CD4-positive, alpha-beta T cell treated with Interferon alpha-2 for 1 hour (primary cell): Measurements from ENCODE around the gene FLRT2.

ENCODE experiments used
- DNase-seq, 2 donors: peaks; one replicate each; pipeline ENCODE4 v3.0.0-alpha.2; 2020 to 2022

The FLRT2 gene

GRCh38 chr14:85529803-85530574 lies at the start of gene FLRT2:
Gene FLRT2, plus strand, starts transcription at chr14:85530144. Its CDS starts 91,371 bp downstream, at chr14:85621515.
- no peak for DNase-seq

GRCh38 chr14:85481471-85481870 lies 48.5 kb upstream of the FLRT2 start:
- DNase-seq: no peak

GRCh38 chr14:85482552-85482951 lies 47.4 kb upstream of the FLRT2 start:
- DNase-seq: no peak

GRCh38 chr14:85483037-85483436 lies 46.9 kb upstream of the FLRT2 start:
- no peak for DNase-seq

GRCh38 chr14:85483652-85484051 lies 46.3 kb upstream of the FLRT2 start:
- DNase-seq: no peak

- no peak for DNase-seq
Measured at GRCh38 chr14:85487215-85487614, 42.7 kb upstream of the FLRT2 start.

GRCh38 chr14:85501751-85502150 lies 28.2 kb upstream of the FLRT2 start:
- no peak for DNase-seq

- no peak for DNase-seq
Measured at GRCh38 chr14:85508863-85509262, 21.1 kb upstream of the FLRT2 start.

- DNase-seq: no peak
Measured at GRCh38 chr14:85512451-85512850, 17.5 kb upstream of the FLRT2 start.

- DNase-seq: no peak
Measured at GRCh38 chr14:85514487-85514886, 15.5 kb upstream of the FLRT2 start.

- no peak for DNase-seq
Measured at GRCh38 chr14:85516239-85517113, 13.5 kb upstream of the FLRT2 start.

- no peak for DNase-seq
Measured at GRCh38 chr14:85517114-85517688, 12.7 kb upstream of the FLRT2 start.

- no peak for DNase-seq
Measured at GRCh38 chr14:85519661-85520305, 10.2 kb upstream of the FLRT2 start.

- no peak for DNase-seq
Measured at GRCh38 chr14:85520581-85520980, 9.4 kb upstream of the FLRT2 start.

- no peak for DNase-seq
Measured at GRCh38 chr14:85523624-85524023, 6.3 kb upstream of the FLRT2 start.

GRCh38 chr14:85527006-85527405 lies 2.9 kb upstream of the FLRT2 start:
- DNase-seq: no peak

- DNase-seq: no peak
Measured at GRCh38 chr14:85527445-85528035, 2.4 kb upstream of the FLRT2 start.

GRCh38 chr14:85528080-85528896 lies 1.7 kb upstream of the FLRT2 start:
- DNase-seq: no peak

- no peak for DNase-seq
Measured at GRCh38 chr14:85528897-85529631, 880 bp upstream of the FLRT2 start.

- DNase-seq: no peak
Measured at GRCh38 chr14:85530626-85531025, 682 bp downstream of the FLRT2 start.

GRCh38 chr14:85531141-85531586 lies 1.2 kb downstream of the FLRT2 start:
- no peak for DNase-seq
